ELF-1 (cell line): ENCODE measurements around the gene OR6Y1.

ENCODE experiments used
- DNase-seq: peaks from one replicate; pipeline ENCODE4 v3.0.0-alpha.2; 2016; ENCODE audit warnings: low read depth, low spot score

Gene OR6Y1

DNA sequence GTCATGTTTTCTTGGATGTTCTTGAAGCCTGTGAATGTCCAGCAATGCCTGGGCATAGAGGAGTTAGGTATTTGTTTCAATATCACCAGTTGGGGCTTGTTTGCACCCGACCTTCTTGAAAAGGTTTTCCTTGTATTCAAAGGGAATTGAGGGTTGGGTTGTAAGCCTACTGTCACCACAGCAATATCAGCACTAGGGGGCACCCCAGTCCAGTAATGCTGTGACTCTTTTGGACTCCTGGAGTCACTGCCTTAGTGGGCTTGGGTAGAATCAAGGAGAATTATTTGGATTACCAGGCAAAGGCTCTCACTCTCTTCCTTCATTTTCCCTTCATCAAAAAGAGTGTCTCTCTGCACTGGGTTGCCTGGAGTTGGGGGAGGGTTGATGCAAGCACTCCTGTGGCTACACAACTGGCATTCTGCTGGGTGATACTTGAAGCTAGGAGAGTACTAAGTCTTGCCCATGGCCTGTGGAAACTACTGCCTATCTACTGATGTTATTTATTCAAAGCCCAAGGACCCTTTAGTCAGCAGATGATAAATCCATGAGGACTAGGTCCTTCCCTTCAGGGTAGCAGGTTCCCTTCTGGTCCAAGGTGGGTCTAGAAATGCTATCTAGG, 47.7 kb downstream of the OR6Y1 start:
- peak; percentile 53 for DNase-seq

DNA sequence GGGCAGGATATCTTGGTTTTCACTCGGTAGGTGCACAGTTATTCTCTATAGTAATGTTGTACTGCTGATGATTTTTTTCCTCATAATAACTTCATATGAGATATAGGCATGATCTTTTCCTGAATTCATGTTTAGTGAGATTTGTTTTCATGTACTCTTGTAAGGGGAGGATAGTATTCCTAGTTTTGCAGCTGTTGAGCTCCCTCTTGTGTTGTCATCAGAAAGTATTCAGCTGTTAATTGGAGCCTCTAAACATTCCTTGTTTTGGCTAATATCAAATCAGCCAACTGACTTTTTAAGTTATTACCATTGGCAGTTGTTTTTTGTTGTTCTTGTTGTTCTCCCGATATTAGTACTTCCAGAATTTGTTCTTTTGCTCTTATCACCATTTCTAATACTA, 57.8 kb downstream of the OR6Y1 start:
- DNase-seq, result no peak

DNA sequence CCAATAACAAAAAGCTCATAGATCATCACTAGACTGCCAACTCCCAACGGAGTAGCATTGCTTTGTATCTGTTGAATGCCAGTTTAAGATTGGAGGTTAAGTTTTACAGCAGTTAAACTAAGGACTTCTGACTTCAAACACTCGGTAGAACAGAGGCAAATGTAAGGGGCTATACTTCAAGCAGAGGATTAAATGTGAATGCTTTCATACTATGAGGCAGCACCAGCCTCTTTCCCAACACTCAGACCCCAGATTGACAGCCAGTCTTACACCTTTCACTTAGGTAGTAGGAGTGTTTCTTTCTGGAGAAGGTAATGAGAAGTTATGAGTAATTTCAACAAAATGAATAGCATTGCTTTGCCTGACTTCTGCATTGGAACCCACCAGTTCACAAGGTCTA, 59.4 kb downstream of the OR6Y1 start:
- DNase-seq, result no peak
